Fibroblast of mammary gland (primary cell): ENCODE data around the gene ADAM15.
A peak's percentile ranks its signal among the peaks of the same experiment; 100 is the strongest.

Experiments used
- DNase-seq: peaks from one replicate; pipeline ENCODE4 v3.0.0-alpha.2; 2010; ENCODE audit warnings: low read depth
- H3K4me3 ChIP-seq: 2 replicates; pipeline ENCODE4 v1.5.1; 2011; ENCODE audit warnings: low read depth, mild to moderate bottlenecking, low read length, moderate library complexity; ENCODE audit not compliant: control insufficient read depth
- CTCF ChIP-seq: conservative IDR thresholded peaks from 2 replicates; pipeline ENCODE4 v1.5.1; 2011; ENCODE audit warnings: low read depth, low read length, inconsistent platforms; ENCODE audit not compliant: control insufficient read depth, insufficient read depth

The ADAM15 gene

GRCh38 chr1:155050560-155051341 lies at the start of gene ADAM15:
Gene ADAM15 (plus strand): TSS chr1:155051316. CDS start chr1:155051387, 71 bp downstream.
- peak; percentile 69 for TF ChIP-seq CTCF
- peak; percentile 69 for DNase-seq
- peak within 1 kb of the TSS; percentile 74 for H3K4me3 ChIP-seq

GRCh38 chr1:155001425-155001674 lies 49.8 kb upstream of the ADAM15 start:
- TF ChIP-seq CTCF: no peak
- H3K4me3 ChIP-seq: peak overlapping the region; percentile 89
- no peak for DNase-seq

- TF ChIP-seq CTCF: peak; percentile 39
- DNase-seq: peak; percentile 98
- H3K4me3 ChIP-seq: peak overlapping the region; percentile 89
Measured at GRCh38 chr1:155001675-155002463, 49.2 kb upstream of the ADAM15 start.

GRCh38 chr1:155002464-155003226 lies 48.5 kb upstream of the ADAM15 start, which contains the start of gene ZBTB7B:
Gene ZBTB7B (plus strand): TSS chr1:155002802. CDS start chr1:155014661, 11,859 bp downstream.
- no peak for DNase-seq
- H3K4me3 ChIP-seq: peak within 1 kb of the TSS; percentile 89
- no peak for TF ChIP-seq CTCF

- no peak for TF ChIP-seq CTCF
- H3K4me3 ChIP-seq: peak overlapping the region; percentile 89
- DNase-seq: no peak
Measured at GRCh38 chr1:155003227-155003765, 47.8 kb upstream of the ADAM15 start.

- TF ChIP-seq CTCF: no peak
- peak; percentile 43 for DNase-seq
- H3K4me3 ChIP-seq: peak overlapping the region; percentile 89
Measured at GRCh38 chr1:155003766-155004351, 47.3 kb upstream of the ADAM15 start.
